Karpas-422 (cell line): ENCODE results near the gene BTNL9. TPM values are rescaled to one million over a fixed set of nuclear protein-coding genes. Genes with fewer than 3 reads are reported as not detected.

Experiments used
- DNase-seq: peaks from one replicate; pipeline ENCODE4 v3.0.0-alpha.2; 2015
- H2AFZ ChIP-seq: fragments of 200-600 bp; sonication (generic); 2 replicates; pipeline ENCODE4 v1.6.1; 2014; ENCODE audit warnings: antibody characterized with exemption, low read length, mixed read lengths
- H3K27ac ChIP-seq: fragments of 200-600 bp; sonication (generic); 2 replicates; pipeline ENCODE4 v1.5.1; 2014; ENCODE audit warnings: mild to moderate bottlenecking, low read length, moderate library complexity
- H3K27me3 ChIP-seq: fragments of 200-600 bp; sonication (generic); 2 replicates; pipeline ENCODE4 v1.6.1; 2014; ENCODE audit warnings: low read length, mixed read lengths
- H3K36me3 ChIP-seq: fragments of 200-600 bp; sonication (generic); 2 replicates; pipeline ENCODE4 v1.6.1; 2014; ENCODE audit warnings: low read length, mixed read lengths; ENCODE audit not compliant: insufficient read depth
- H3K4me1 ChIP-seq: fragments of 200-600 bp; sonication (generic); 2 replicates; pipeline ENCODE4 v1.6.1; 2014; ENCODE audit warnings: mild to moderate bottlenecking, low read length, mixed read lengths
- H3K4me2 ChIP-seq: fragments of 200-600 bp; sonication (generic); 2 replicates; pipeline ENCODE4 v1.6.1; 2014; ENCODE audit warnings: low read length, low read depth, mild to moderate bottlenecking; ENCODE audit not compliant: poor library complexity, severe bottlenecking
- H3K4me3 ChIP-seq: fragments of 200-600 bp; sonication (generic); 2 replicates; pipeline ENCODE4 v1.5.1; 2014; ENCODE audit warnings: mild to moderate bottlenecking, antibody characterized with exemption, low read length, mixed read lengths
- H3K79me2 ChIP-seq: fragments of 200-600 bp; sonication (generic); 2 replicates; pipeline ENCODE4 v1.6.1; 2014; ENCODE audit warnings: mild to moderate bottlenecking, low read length, mixed read lengths
- H3K9ac ChIP-seq: fragments of 200-600 bp; sonication (generic); 2 replicates; pipeline ENCODE4 v1.6.0; 2014; ENCODE audit warnings: low read length
- H3K9me2 ChIP-seq: fragments of 200-600 bp; sonication (generic), shearing (Covaris generic); replicated peaks from 2 replicates; pipeline ENCODE4 v1.6.0; 2014; ENCODE audit warnings: mild to moderate bottlenecking, low read length, moderate library complexity; ENCODE audit not compliant: insufficient read depth
- H3K9me3 ChIP-seq: fragments of 300-700, 200-600 bp; sonication (generic); 2 replicates; pipeline ENCODE4 v1.6.1; 2014; ENCODE audit warnings: low read length, mixed read lengths
- H4K20me1 ChIP-seq: fragments of 200-600 bp; sonication (generic); 2 replicates; pipeline ENCODE4 v1.6.1; 2014; ENCODE audit warnings: mild to moderate bottlenecking, antibody characterized with exemption, low read length, low read depth; ENCODE audit not compliant: insufficient read depth
- total RNA-seq: library from RNA; depleted of rRNA; stranded (reverse); fragments of >200 nt; shearing (Covaris generic); gene quantifications from 2 replicates; pipeline ENCODE4 v1.2.3, GENCODE V29; 2014; ENCODE audit warnings: low replicate concordance

Gene BTNL9
- total RNA-seq, 1 experiment from 2014 or later: not detected

GRCh38 chr5:181037365-181037861 lies 2.7 kb upstream of the BTNL9 start:
- peak; percentile 47 for DNase-seq
- Histone ChIP-seq H3K9me3 (no peaks in the 10 kb centered on the region), H3K27me3 (no peaks in the 10 kb centered on the region), H3K9ac (no peak overlapping the region), H3K27ac (no peak overlapping the region), H2AFZ (no peak overlapping the region), H4K20me1 (no peaks in the 10 kb centered on the region), H3K4me2 (no peak overlapping the region), H3K9me2 (no peaks in the 10 kb centered on the region), H3K4me1 (no peaks in the 10 kb centered on the region), H3K4me3 (no peak overlapping the region), H3K36me3 (no peaks in the 10 kb centered on the region), H3K79me2 (no peaks in the 10 kb centered on the region)

- H3K9me3 ChIP-seq: no peaks in the 10 kb centered on the region
- no peak overlapping the region for H3K27ac ChIP-seq
- H3K9ac ChIP-seq: no peak overlapping the region
- H3K79me2 ChIP-seq: no peaks in the 10 kb centered on the region
- H3K4me3 ChIP-seq: no peak overlapping the region
- H2AFZ ChIP-seq: no peak overlapping the region
- no peak for DNase-seq
- H3K9me2 ChIP-seq: no peaks in the 10 kb centered on the region
- H3K4me2 ChIP-seq: no peak overlapping the region
- H4K20me1 ChIP-seq: no peaks in the 10 kb centered on the region
- H3K27me3 ChIP-seq: no peaks in the 10 kb centered on the region
- H3K4me1 ChIP-seq: peaks cover 5% of the 10 kb centered on the region
- no peaks in the 10 kb centered on the region for H3K36me3 ChIP-seq
Measured at GRCh38 chr5:181039471-181039870, 595 bp upstream of the BTNL9 start.

- no peak for DNase-seq
- H3K4me3 ChIP-seq: no peak overlapping the region
- no peak overlapping the region for H3K9ac ChIP-seq
- H3K9me2 ChIP-seq: no peaks in the 10 kb centered on the region
- H2AFZ ChIP-seq: no peak overlapping the region
- H3K36me3 ChIP-seq: no peaks in the 10 kb centered on the region
- no peaks in the 10 kb centered on the region for H3K9me3 ChIP-seq
- no peak overlapping the region for H3K4me2 ChIP-seq
- H3K27me3 ChIP-seq: no peaks in the 10 kb centered on the region
- no peak overlapping the region for H3K27ac ChIP-seq
- H3K79me2 ChIP-seq: no peaks in the 10 kb centered on the region
- H3K4me1 ChIP-seq: peaks cover 15% of the 10 kb centered on the region
- H4K20me1 ChIP-seq: no peaks in the 10 kb centered on the region
Measured at GRCh38 chr5:181040631-181040945, 522 bp downstream of the BTNL9 start.

GRCh38 chr5:181041043-181041442 lies 977 bp downstream of the BTNL9 start:
- no peaks in the 10 kb centered on the region for H3K9me3 ChIP-seq
- no peak for DNase-seq
- no peak overlapping the region for H3K4me2 ChIP-seq
- no peaks in the 10 kb centered on the region for H4K20me1 ChIP-seq
- no peak overlapping the region for H2AFZ ChIP-seq
- H3K4me3 ChIP-seq: no peak overlapping the region
- H3K79me2 ChIP-seq: no peaks in the 10 kb centered on the region
- no peaks in the 10 kb centered on the region for H3K9me2 ChIP-seq
- H3K27me3 ChIP-seq: no peaks in the 10 kb centered on the region
- no peaks in the 10 kb centered on the region for H3K36me3 ChIP-seq
- H3K27ac ChIP-seq: no peak overlapping the region
- H3K9ac ChIP-seq: no peak overlapping the region
- H3K4me1 ChIP-seq: peaks cover 15% of the 10 kb centered on the region

GRCh38 chr5:181042036-181042713 lies 2.1 kb downstream of the BTNL9 start:
- H3K27me3 ChIP-seq: no peaks in the 10 kb centered on the region
- no peak for DNase-seq

GRCh38 chr5:181042722-181043121 lies 2.7 kb downstream of the BTNL9 start:
- Histone ChIP-seq H3K27me3 (no peaks in the 10 kb centered on the region), H3K79me2 (no peaks in the 10 kb centered on the region), H3K9me2 (no peaks in the 10 kb centered on the region), H3K9me3 (no peaks in the 10 kb centered on the region), H3K4me3 (no peak overlapping the region), H3K4me2 (no peak overlapping the region), H3K36me3 (no peaks in the 10 kb centered on the region), H3K4me1 (peaks cover 20% of the 10 kb centered on the region), H4K20me1 (no peaks in the 10 kb centered on the region), H3K27ac (no peak overlapping the region), H3K9ac (no peak overlapping the region), H2AFZ (no peak overlapping the region)
- no peak for DNase-seq

More at GRCh38 chr5:181042036-181042713, 2.1 kb downstream of the BTNL9 start:
- Histone ChIP-seq H3K9me3 (no peaks in the 10 kb centered on the region), H3K9me2 (no peaks in the 10 kb centered on the region), H3K4me3 (no peak overlapping the region), H3K79me2 (no peaks in the 10 kb centered on the region), H3K9ac (no peak overlapping the region), H3K36me3 (no peaks in the 10 kb centered on the region), H2AFZ (no peak overlapping the region), H4K20me1 (no peaks in the 10 kb centered on the region), H3K4me1 (peaks cover 16% of the 10 kb centered on the region), H3K27ac (no peak overlapping the region), H3K4me2 (no peak overlapping the region)

- Histone ChIP-seq H3K27ac (no peak overlapping the region), H3K9me2 (no peaks in the 10 kb centered on the region), H3K9ac (no peak overlapping the region), H4K20me1 (no peaks in the 10 kb centered on the region), H3K4me3 (no peak overlapping the region), H3K79me2 (no peaks in the 10 kb centered on the region), H3K36me3 (no peaks in the 10 kb centered on the region), H3K4me2 (no peak overlapping the region), H3K27me3 (no peaks in the 10 kb centered on the region), H2AFZ (no peak overlapping the region), H3K9me3 (no peaks in the 10 kb centered on the region), H3K4me1 (peaks cover 20% of the 10 kb centered on the region)
- peak; percentile 47 for DNase-seq
Measured at GRCh38 chr5:181043285-181044092, 3.4 kb downstream of the BTNL9 start.

GRCh38 chr5:181044093-181044599 lies 4.1 kb downstream of the BTNL9 start:
- Histone ChIP-seq H3K9me2 (no peaks in the 10 kb centered on the region), H2AFZ (no peak overlapping the region), H3K27me3 (no peaks in the 10 kb centered on the region), H3K4me3 (no peak overlapping the region), H3K36me3 (no peaks in the 10 kb centered on the region), H3K4me1 (peaks cover 20% of the 10 kb centered on the region), H4K20me1 (no peaks in the 10 kb centered on the region), H3K9ac (no peak overlapping the region), H3K9me3 (no peaks in the 10 kb centered on the region), H3K27ac (no peak overlapping the region), H3K4me2 (peak overlapping the region; percentile 16), H3K79me2 (no peaks in the 10 kb centered on the region)
- no peak for DNase-seq
